Stimulated activated naive CD4-positive, alpha-beta T cell treated with Interleukin-2 at 50 U/mL for 16 hours (primary cell): ENCODE data around the gene MAP1S.
A peak's percentile ranks its signal among the peaks of the same experiment; 100 is the strongest.

Experiments
- DNase-seq: peaks from one replicate; lab custom pipeline; 2025; lab: John Stamatoyannopoulos, UW

MAP1S gene

GRCh38 chr19:17737690-17738153 is 18.4 kb downstream of the MAP1S start:
- DNase-seq: no peak

DNA sequence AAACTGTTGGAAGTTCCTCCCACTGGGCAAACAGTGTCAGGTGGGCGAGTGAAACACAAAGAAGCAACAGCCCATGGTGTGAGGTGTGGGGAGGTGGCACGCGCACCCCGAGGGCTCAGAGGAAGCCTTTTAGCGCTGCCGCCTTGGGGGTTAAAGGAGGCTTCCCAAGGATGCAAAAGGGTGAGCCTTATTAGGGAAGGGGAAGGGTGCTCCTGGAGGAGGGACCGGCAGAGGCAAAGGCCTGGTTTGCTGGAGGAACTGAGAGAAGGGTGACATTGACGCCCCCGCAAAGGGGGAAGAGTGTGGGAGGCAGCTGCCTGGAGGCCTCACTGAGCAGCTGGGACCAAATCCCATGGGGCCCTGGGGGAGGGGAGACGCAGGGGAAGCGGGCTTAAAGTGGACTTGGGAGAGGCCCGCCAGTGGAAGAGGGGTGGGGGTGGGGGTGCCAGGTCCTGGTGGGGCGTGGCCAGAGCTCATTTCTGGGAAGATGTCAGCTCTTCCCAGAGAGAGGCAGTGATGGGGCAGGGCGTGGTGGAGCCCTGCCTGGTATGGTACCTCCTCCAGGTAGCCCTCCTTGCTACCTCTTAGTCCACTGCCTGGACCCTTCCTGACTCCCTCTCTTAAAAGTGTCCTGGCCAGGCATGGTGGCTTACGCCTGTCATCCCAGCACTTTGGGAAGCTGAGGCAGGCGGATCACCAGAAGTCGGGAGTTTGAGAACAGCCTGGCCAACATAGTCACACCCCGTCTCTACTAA is 20.0 kb downstream of the MAP1S start:
- DNase-seq: no peak

DNA sequence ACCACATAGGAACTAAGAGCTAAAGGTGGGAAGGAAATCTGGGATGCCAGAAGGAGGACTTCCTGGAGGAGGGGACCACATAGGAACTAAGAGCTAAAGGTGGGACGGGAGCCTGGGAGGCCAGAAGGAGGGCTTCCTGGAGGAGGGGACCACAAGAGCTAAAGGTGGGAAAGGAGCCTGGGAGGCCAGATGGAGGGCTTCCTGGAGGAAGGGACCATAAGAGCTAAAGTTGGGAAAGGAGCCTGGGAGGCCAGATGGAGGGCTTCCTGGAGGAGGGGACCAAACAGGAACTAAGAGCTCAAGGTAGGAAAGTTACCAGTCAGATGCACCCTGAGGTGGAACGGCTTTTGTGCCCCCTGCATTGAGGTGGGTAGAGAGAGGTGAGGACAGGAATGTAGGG is 22.2 kb downstream of the MAP1S start:
- no peak for DNase-seq

- no peak for DNase-seq
Measured at GRCh38 chr19:17743874-17744580, 24.7 kb downstream of the MAP1S start.

DNA sequence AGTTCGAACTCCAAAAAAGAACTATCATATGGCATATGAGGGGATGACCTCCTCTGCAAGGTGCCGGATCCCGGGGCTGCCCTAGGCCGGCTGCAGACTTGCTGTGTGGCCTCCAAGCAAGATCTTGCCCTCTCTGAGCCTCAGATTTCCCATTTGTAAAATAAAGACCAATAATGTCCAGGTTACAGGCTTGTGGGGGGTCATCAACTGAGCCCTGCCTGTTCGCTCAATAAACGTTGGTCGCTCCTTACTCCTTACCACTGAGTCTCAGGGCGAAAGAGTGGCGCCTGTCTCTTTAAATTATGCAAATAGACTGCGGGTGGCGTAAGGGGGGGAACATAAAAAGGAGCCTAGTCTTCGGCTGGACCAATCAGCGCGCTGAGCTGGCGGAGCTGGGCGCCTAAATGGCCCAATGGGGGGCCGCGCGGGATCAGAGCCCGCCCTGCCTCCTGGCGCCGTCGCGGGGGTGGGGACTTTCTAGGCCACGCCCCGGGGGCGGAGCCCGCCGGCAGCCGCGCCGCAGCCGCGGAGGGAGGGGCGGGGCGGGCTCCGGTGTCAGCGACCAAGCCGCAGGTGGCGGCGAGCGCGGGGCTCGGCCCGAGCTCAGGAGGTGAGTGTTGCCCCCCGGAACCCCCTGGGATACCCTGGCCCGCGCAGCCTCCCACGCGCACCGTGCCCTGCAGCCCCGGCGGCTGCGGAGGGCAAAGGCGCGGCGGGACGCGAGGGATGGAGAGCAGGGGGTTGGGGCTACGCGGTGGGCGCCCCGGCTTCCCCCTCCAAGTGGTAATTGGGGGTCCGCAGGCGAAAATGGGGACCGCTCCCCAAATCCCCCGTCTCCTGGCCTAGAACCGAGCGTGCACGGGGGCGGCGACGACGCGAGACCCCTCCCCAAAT is 28.2 kb downstream of the MAP1S start:
- DNase-seq: peak; percentile 92

DNA sequence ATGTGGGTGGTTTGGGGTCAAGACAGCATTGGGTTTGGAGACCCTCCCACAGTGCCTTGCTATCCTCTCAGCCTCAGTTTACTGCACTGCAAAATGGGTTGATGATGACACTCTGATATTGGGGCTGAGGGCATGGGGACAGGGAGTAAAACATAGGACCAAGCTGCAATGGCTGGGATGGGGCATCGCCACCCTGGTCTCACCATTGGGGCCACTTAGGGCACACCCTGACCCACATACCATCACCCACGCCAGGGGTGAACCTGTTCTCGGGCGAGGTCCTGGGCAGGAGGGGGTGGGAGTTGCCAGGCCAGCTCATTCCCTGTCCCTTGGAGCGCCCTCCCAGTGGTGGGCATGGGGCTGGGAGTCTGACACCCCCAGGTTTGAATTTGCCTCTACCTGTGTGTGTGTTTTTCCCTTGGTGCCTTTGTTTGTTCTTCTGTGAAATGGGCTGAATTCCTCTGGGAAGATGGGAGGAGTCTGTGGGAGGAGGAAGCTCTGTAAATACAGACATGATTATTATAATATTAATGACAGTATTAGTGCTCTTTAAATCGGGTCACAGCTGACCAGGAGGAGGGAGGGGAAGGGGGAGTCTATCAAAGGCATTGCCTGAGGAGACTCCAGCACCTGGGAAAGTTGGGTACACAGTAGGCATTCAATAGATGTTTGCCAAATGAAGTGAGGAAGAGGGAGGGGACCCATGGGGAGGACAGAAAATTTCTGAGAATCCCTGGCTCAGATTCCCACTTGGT is 29.8 kb downstream of the MAP1S start:
- DNase-seq: no peak

DNA sequence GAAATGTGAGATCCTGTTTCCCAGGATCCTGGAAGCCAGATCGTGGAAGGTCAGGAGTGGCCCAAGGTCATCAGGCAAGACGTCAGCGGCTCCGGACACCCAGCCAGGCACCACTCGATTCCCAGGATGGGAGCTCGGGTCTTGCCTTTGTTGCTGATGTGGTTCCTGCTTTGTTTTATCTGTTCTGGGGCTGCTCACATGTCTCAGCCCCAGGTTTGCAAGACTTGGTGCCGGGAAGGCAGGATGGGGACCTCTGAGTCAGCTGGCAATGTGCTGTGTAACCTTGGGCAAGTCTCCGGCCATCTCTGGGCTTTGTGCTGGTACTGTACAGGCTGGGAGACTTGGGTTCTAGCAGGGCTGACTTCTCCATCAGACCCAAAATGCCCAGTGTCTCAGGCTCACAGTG is 30.6 kb downstream of the MAP1S start:
- no peak for DNase-seq

DNA sequence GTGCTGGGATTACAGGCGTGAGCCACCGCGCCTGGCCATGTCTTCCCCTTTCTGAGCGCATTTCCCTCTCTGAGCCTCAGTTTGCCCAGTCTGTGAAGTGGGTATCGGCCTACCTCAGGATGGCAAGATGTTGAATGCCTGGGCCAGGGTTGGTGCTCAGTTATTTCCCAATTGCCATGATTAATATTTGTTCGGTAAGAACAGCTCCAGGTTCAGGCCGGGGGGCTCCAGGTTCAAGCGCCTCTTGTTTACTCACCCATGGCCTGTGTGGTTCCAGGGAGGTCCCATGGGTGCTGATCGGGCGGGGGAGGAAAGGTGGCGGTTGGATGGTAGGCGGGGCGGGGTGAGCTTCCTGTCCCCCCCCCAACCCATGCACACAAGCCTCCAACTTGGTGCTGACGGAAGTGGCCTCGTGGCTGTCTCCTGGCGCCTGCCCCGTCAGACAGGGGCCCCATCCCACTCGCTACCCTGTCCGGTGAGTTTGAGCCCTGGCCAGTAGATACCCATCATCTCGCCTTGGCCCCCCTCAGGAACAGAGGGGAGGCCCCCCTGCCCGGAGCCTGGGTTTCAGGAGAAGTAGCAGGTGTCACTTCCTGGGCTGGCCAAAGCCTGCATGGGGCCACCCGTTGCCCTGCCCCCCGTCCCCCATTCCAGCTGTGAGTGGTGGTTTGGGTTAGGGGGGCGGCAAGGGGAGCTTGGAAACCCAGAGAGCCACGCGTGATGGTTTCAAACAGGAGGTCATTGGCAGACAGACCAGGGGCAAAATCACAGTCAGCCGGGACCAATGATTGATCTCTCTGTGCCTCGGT is 32.0 kb downstream of the MAP1S start, which contains the start of gene FCHO1:
FCHO1 (plus strand) TSS at position 375 of the 809 bp plus-strand sequence. CDS start 3,688 bp downstream, outside the sequence.
- peak; percentile 83 for DNase-seq

GRCh38 chr19:17751912-17752273 is 32.6 kb downstream of the MAP1S start:
- no peak for DNase-seq

DNA sequence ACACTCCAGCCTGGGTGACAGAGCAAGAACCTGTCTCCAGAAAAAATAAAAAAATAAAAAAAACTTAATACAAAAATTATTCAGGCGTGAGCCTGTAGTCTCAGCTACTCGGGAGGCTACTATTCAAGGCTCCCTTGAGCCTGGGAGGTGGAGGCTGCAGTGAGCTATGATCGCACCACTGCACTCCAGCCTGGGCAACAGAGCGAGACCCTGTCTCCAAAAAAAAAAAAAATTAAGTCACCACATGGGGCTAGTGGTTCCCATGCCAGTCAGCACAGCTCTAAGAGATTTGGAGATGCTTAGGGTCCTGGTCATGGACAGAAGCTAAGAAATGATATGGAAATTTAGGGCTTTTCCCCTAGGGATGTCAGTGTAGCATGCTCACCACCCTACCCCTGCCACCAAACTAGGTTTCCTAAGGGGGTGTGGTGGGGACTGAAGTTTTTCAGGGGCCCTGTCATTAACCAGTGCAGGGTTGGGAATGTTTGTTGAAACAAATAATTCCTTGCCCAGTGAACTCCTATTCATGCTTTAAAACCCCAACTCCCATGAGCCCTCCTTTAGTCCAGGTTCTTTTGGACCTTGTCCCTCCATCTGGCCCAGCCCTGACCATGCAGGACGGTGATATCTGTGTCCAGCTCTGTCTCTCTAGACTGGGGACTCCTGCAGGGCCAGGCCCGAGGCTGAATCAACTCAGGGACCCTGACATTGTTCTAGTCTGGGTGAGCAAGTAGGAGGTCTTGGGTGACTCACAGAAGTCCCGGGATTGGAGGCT is 33.8 kb downstream of the MAP1S start:
- DNase-seq: no peak

GRCh38 chr19:17753976-17754375 is 34.7 kb downstream of the MAP1S start:
- DNase-seq: no peak

- DNase-seq: no peak
Measured at GRCh38 chr19:17754634-17755442, 35.6 kb downstream of the MAP1S start.

GRCh38 chr19:17755443-17755890 is 36.2 kb downstream of the MAP1S start:
- DNase-seq: no peak

DNA sequence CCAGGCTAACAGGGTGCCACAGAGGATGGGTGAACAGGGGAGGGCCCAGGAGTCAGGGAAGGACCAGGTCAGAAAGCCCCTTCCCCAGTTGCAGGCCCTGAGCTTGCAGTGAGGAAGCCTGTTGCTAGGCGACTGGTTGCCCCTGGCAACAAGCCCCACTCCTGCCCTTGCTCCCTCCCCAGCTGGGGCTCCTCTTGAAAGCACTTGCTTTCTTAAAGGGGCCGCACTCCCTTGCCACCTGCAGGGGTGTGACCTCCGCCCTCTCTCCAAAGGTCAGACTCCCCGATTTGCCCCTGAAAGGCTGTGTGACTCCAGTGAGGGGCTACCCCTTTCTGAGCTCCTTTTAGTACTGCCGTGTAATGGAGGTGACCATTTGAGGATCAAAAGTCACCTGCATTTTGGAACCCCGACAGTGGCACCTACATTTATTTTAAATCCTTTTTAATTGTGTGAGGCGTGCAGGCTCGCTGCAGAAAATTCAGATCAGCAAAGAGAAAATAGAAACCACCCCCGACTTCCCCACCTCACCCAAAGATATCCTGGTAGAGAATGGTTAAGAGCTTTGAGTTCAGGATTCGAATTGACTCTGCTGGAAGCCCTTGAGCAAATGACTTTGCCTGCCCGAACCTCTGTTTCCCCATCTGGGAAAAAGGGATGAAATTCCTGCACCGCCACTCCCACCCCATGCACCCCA is 36.8 kb downstream of the MAP1S start:
- no peak for DNase-seq

GRCh38 chr19:17757125-17757524 is 37.8 kb downstream of the MAP1S start:
- DNase-seq: no peak

- no peak for DNase-seq
Measured at GRCh38 chr19:17758515-17758914, 39.2 kb downstream of the MAP1S start.

DNA sequence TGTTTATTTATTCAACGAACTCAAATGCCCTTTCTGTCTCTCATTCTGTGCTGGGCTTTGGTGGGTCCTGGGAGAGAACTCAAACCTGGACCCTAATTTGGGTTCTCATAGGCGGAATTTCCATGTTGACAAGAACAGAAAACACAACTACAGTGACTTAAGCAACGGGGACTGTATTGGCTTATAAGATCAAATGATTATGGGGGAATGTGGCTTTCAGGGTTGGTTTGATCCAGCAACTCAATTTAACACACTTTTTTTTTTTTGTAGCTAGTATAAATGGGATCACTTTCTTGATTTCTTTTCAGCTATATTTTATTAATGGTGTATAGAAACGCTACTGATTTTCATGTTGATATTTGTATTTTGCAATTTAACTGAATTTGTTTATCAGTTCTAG is 41.9 kb downstream of the MAP1S start:
- DNase-seq: no peak

DNA sequence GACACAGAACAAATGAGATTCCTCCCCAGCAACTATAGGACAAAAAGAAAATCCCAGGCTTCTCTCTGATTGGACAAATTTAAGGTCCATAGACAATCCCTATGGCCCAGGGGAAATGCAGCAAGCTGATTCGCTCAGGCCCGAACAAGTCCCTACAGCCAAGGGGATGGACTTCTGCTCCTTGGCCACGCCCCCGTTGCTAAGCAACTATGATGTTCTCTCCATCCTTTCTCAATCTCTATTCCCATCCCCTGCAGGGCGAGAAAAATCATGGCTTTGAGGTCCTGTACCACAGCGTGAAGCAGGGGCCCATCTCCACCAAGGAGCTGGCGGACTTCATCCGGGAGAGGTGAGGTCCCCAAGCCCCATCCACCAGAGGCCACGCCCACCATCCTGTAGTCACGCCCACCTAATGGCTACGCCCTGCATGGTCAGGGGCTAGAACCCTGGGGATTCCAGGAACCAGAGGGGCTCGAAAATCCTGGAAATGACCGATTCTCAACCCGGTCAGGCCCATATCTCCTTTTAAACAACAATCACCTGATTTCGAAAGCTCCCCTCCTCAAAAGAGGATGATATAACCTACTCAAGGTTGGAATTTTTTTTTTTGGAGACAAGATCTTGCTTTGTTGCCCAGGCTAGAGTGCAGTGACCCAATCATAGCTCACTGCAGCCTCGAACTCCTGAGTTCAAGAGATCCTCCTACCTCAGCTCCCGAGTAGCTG is 43.4 kb downstream of the MAP1S start:
- no peak for DNase-seq
